ENCODE data around the gene LIF.

DNA sequence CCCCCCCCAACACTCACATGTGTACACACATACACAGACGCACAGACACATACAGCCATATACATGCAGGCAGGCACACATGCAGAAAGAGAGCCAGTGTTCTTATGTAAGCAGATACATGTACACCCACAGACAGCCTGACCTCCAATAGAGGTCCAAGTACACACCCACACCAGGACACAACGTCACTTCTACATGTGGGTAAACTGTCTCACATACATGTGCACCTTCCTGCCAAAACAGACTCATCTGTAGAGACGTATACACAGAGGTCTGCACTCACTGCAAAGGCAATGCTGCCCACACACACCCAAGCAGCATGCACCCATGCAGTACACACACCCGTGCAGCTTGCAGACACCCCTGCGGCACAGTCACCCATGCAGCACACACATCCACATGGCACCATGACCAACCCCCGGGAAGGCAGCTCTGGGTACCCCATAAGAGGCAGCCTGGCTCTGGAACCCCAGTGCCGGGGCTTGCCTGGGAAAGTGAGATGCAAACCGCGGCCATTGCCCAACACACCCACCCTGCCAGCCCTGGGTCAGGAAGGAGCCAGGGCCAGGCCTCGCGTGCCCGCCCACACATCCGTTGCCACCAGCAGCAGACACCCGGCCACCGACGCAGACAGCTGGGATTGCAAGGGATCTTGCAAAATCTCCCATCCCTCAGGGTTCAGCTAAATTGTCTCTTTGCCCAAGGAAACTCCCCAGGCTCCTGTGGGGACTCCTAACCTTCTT lies 32.7 kb upstream of the LIF start:
- TF ChIP-seq, protein P1, sequence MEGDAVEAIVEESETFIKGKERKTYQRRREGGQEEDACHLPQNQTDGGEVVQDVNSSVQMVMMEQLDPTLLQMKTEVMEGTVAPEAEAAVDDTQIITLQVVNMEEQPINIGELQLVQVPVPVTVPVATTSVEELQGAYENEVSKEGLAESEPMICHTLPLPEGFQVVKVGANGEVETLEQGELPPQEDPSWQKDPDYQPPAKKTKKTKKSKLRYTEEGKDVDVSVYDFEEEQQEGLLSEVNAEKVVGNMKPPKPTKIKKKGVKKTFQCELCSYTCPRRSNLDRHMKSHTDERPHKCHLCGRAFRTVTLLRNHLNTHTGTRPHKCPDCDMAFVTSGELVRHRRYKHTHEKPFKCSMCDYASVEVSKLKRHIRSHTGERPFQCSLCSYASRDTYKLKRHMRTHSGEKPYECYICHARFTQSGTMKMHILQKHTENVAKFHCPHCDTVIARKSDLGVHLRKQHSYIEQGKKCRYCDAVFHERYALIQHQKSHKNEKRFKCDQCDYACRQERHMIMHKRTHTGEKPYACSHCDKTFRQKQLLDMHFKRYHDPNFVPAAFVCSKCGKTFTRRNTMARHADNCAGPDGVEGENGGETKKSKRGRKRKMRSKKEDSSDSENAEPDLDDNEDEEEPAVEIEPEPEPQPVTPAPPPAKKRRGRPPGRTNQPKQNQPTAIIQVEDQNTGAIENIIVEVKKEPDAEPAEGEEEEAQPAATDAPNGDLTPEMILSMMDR (IDR thresholded peaks at IDR 0.05; ENCODE audit: extremely low read depth in 1 of 2, insufficient read depth in 1 of 2, low read depth in 1 of 2, low read length in 2 of 2), result no peak
- TF ChIP-seq POLR2A (IDR thresholded peaks at IDR 0.05; ENCODE audit: low read depth, low read length) (no peak), EZH2 (IDR thresholded peaks at IDR 0.05; ENCODE audit: borderline replicate concordance, low read depth, low read length, severe bottlenecking) (no peak), POLR2AphosphoS5 (IDR thresholded peaks at IDR 0.05; ENCODE audit: insufficient read depth, low read depth, low read length) (no peak), JUN (IDR thresholded peaks at IDR 0.05; ENCODE audit: borderline replicate concordance, insufficient read depth, insufficient read length, low read depth) (no peak), GATA2 (IDR thresholded peaks at IDR 0.05; ENCODE audit: insufficient read depth, insufficient read length, low read depth, low read length) (no peak)
